Esophagus muscularis mucosa (tissue), 3 donors: ENCODE measurements around the gene FAM111B.

Experiments used
- CTCF ChIP-seq, 3 experiments: fragments of 200-600 bp in 2 of 3; fragments of 450-650 bp in 1 of 3; sonication (generic) in 2 of 3; IDR thresholded peaks; one replicate each; pipeline ENCODE4 v1.5.1; 2017 to 2019; ENCODE audit warnings: antibody characterized with exemption in 3 of 3, mild to moderate bottlenecking in 2 of 3, moderate library complexity in 1 of 3
- POLR2A ChIP-seq: fragments of 450-650 bp; IDR thresholded peaks from one replicate; pipeline ENCODE4 v1.6.1; 2017; ENCODE audit warnings: antibody characterized with exemption, moderate library complexity, mild to moderate bottlenecking, low read depth
- POLR2AphosphoS5 ChIP-seq, 2 donors: sonication (generic); formaldehyde crosslinking; IDR thresholded peaks; one replicate each; pipeline ENCODE4 v1.6.1; 2017; ENCODE audit warnings: antibody characterized with exemption in 2 of 2

GRCh38 chr11:59112494-59112893 lies 5.5 kb downstream of the FAM111B start:
- TF ChIP-seq POLR2A (no peak), CTCF (IDR thresholded peaks at IDR 0.05) (no peak), POLR2AphosphoS5 (IDR thresholded peaks at IDR 0.05) (no peak)
